VCaP (cell line): Measurements from ENCODE around the gene GRIK4.

Source experiments
- H3K27ac ChIP-seq: fragments of 450-650 bp; 2 replicates; pipeline ENCODE4 v1.5.1; 2017
- TF ChIP-seq, protein P1 (sequence below): fragments of 450-650 bp; conservative IDR thresholded peaks from 2 replicates; pipeline ENCODE4 v1.5.1; 2017; ENCODE audit warnings: mild to moderate bottlenecking, moderate library complexity

GRIK4 gene

GRCh38 chr11:120823159-120823558 is 311.6 kb downstream of the GRIK4 start:
- H3K27ac ChIP-seq, result no peak overlapping the region
- TF ChIP-seq, protein P1, sequence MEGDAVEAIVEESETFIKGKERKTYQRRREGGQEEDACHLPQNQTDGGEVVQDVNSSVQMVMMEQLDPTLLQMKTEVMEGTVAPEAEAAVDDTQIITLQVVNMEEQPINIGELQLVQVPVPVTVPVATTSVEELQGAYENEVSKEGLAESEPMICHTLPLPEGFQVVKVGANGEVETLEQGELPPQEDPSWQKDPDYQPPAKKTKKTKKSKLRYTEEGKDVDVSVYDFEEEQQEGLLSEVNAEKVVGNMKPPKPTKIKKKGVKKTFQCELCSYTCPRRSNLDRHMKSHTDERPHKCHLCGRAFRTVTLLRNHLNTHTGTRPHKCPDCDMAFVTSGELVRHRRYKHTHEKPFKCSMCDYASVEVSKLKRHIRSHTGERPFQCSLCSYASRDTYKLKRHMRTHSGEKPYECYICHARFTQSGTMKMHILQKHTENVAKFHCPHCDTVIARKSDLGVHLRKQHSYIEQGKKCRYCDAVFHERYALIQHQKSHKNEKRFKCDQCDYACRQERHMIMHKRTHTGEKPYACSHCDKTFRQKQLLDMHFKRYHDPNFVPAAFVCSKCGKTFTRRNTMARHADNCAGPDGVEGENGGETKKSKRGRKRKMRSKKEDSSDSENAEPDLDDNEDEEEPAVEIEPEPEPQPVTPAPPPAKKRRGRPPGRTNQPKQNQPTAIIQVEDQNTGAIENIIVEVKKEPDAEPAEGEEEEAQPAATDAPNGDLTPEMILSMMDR, result no peak

DNA sequence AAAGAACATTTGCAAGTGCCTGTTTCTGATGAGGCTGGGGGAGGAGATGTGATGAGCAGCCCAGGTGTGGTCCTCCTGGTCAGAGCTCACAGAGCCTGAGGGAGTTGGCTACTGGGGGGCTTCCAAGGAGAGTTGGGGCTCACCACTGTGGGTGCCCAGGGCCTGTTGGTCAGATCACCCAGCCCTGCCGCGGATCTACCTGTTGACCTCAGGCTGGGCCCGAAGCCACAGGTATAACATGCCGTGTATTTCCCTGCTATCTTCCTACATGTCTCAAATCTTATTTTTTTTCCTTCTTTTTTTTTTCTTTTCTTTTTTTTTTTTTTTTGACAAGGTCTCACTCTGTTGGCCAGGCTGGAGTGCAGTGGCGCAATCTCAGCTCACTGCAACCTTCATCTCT is 312.7 kb downstream of the GRIK4 start:
- H3K27ac ChIP-seq, result no peak overlapping the region

DNA sequence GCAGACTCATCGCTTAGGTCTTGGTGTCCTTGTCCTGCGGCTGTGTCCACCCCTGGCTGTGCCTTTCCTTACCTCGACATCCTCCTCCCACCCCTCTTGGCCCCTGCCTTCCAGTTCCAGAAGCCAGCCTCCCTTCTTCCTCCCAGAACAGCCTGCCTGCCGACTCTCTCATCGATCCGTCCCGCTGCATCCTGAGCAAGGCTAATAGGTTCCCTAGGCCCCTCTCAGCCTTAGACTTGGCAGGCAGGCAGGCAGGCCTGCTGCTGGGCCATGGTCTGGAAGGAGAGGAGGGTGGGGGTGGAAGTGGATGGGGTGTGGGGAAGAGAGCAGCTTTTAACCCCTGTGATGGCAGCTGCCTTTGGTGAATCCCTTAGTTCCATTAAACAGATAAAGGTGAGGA is 315.6 kb downstream of the GRIK4 start:
- TF ChIP-seq, protein P1, result no peak
- no peak overlapping the region for H3K27ac ChIP-seq

More for the DNA sequence above, 312.7 kb downstream of the GRIK4 start:
- TF ChIP-seq, protein P1, result no peak

DNA sequence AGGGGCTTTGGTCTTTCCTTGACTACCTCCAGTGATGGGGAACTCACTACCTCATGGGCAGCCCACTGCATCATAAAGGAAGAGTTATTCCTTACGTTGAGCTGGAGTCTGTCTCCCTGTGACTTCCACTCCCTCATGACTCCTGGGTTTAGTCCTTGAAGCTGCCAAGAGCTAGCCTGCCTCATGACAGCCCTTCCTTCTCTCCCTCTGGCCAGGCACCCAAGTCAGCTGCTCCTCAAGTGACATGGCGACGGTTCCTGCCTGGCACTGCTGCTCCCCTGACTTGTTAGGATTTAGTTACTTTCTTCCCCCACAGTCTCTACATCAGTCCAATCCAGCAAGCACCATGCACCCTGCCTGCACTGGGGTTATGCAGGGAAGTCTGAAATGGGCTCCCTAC is 316.3 kb downstream of the GRIK4 start:
- no peak overlapping the region for H3K27ac ChIP-seq
- TF ChIP-seq, protein P1, result no peak

GRCh38 chr11:120828847-120829246 is 317.3 kb downstream of the GRIK4 start:
- TF ChIP-seq, protein P1, result no peak
- no peak overlapping the region for H3K27ac ChIP-seq

- TF ChIP-seq, protein P1, result no peak
Measured at GRCh38 chr11:120830085-120830620, 318.6 kb downstream of the GRIK4 start.

GRCh38 chr11:120832481-120833238 is 321.1 kb downstream of the GRIK4 start:
- no peak overlapping the region for H3K27ac ChIP-seq
- TF ChIP-seq, protein P1, result no peak

More at GRCh38 chr11:120830085-120830620, 318.6 kb downstream of the GRIK4 start:
- H3K27ac ChIP-seq, result no peak overlapping the region
